GM12891 (cell line): ENCODE results near the gene MPZ.

Source experiments
- DNase-seq: peaks from one replicate; pipeline ENCODE4 v3.0.0; 2011; ENCODE audit warnings: low spot score; ENCODE audit not compliant: insufficient read length
- FAIRE-seq: peaks from 2 replicates; lab custom pipeline; 2011; peaks lifted over from hg19 to GRCh38; lab: Jason Lieb, UNC
- PAX5 ChIP-seq: IDR thresholded peaks from 2 replicates; pipeline ENCODE4 v1.6.1; 2011; ENCODE audit warnings: low read length, moderate library complexity, mild to moderate bottlenecking; ENCODE audit not compliant: insufficient read depth, severe bottlenecking
- POLR2A ChIP-seq: IDR thresholded peaks from 2 replicates; pipeline ENCODE4 v1.6.1; 2011; ENCODE audit warnings: low read depth, low read length, control low read depth
- POLR2AphosphoS5 ChIP-seq: IDR thresholded peaks from 2 replicates; pipeline ENCODE4 v1.6.1; 2011; ENCODE audit warnings: low read depth, low read length, control low read depth
- POU2F2 ChIP-seq: IDR thresholded peaks from 2 replicates; pipeline ENCODE4 v1.6.1; 2011; ENCODE audit warnings: low read depth, mild to moderate bottlenecking, control low read depth, low read length, moderate library complexity
- SPI1 ChIP-seq: IDR thresholded peaks from 2 replicates; pipeline ENCODE4 v1.6.1; 2011; ENCODE audit warnings: low read depth, low read length, control low read depth
- TAF1 ChIP-seq: IDR thresholded peaks from 2 replicates; pipeline ENCODE4 v1.6.1; 2011; ENCODE audit warnings: low read depth, low read length, control low read depth

MPZ gene

DNA sequence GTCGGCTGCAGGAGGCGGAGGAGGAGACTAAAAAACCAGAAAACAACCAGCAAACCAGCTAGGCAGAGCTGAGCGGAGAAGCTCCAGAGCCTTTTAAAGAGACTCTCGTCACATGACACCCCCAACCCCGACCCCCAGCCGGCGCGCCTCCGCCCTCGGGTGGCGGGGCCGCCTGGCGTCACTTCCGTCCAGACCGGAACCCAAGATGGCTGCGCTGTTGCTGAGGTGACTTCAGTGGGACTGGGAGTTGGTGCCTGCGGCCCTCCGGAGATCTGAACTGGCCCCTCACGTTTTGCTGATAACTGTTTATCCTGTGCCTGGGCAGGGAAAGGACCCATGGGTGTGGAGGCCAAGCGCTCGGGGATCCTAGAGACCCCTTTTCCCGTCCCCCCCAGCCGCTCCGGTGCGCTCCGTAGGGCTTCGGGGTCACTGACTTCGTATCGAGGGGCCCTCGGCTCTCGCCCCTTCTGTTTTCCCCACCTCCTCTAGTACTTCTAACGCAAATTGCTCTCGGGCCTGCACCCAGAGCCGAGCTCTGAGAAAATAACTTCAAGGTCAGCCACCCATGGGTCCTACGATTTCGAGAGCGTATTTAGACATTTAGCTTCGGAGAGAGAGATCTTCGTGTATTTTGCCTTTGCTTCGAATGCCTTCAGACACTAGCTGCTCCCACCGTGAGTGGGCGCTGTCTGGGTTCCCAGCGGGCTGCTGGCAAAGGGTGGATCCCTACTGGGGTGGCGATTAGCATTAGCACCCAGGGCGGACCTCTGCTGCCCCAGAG is 4.6 kb upstream of the MPZ start, which contains the start of gene SDHC:
Gene SDHC (plus strand): TSS at position 181 of the 781 bp plus-strand sequence. CDS start 25 bp downstream, at position 206.
- DNase-seq = peak; percentile 85
- peak; percentile 97 for FAIRE-seq
- TF ChIP-seq SPI1 = peak; percentile 55
- TF ChIP-seq POU2F2 = no peak; the same call in 1 of the 2 replicates
- peak; percentile 94 for TF ChIP-seq TAF1
- peak; percentile 96 for TF ChIP-seq POLR2A
- TF ChIP-seq PAX5 = no peak
- TF ChIP-seq POLR2AphosphoS5 = peak; percentile 95

DNA sequence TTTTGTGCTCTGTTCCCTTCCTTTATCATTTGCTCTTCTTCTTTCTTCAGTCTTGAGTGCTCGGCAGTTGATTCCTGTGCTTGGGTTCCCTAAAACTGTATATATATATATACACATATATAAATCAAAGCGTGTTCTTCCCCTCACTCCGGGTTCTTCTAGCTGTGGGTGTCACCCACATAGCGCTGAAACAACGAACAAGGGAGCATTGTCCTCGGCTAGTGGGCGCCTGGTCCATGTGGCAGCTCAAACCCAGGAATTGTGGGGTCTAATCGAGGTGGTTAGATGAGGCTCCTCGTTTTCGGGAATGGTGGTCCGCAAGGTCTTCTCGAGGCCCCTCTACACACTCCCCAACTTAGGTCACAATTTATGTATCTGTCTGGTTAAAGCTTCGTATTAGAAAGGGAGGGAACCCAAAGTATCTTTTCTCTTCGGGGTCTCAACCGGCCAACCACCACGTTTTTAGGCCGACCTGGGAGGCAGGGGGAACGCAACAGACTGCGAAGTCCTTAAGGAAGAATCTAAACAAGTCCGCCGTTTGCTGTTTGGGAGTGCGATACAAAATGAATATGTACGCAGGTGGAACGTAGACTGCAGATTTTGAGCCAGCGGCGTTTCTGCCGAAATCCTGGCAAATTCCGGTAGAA is 3.9 kb upstream of the MPZ start:
- DNase-seq (no peak), FAIRE-seq (no peak)
- TF ChIP-seq POLR2A = no peak
- TF ChIP-seq SPI1 = no peak

- FAIRE-seq (no peak), DNase-seq (no peak)
- TF ChIP-seq POLR2AphosphoS5 = no peak
- no peak for TF ChIP-seq POU2F2
- TF ChIP-seq TAF1 = no peak
- TF ChIP-seq PAX5 = no peak
- no peak for TF ChIP-seq POLR2A
- TF ChIP-seq SPI1 = no peak
Observed at GRCh38 chr1:161311595-161312181, 1.9 kb upstream of the MPZ start.

DNA sequence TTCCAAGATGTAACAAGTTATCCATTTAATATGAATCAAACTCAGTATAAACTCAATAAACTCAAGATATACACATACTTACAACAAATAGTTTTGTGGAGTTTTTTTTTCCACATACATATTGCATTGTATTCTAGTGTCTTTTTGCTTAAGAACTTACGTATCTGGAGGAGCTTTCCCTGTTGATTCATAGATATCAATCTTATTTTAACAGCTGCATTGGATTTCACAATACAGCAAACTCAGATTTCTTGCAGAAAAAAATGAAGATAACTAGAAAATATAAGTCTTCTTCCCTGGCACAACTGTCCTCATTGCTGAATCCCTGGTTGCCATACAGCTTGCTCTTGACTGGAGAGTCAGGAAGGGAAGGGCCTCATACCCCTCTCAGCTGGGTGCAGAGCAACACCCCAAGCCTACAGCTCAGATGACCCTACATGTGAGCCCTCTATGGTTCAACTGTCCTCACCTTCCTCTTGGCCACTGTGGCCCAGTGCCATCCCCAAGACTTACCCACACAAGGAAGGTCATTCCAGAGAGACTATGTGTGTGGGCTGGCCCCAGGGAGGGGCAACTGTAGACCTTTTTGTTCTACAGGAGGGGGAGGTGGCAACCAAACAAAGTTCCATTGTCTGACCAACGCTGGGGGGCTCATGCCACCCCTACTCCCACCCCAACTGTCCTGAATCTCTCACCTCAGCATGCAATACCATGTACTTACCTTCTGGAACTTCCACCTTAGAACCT is 1.7 kb downstream of the MPZ start:
- FAIRE-seq = no peak

GRCh38 chr1:161307230-161307768 is 2.5 kb downstream of the MPZ start:
- DNase-seq = no peak
- FAIRE-seq = no peak
- TF ChIP-seq SPI1 (peak; percentile 76), POLR2AphosphoS5 (no peak)

More for the DNA sequence above, 1.7 kb downstream of the MPZ start:
- TF ChIP-seq TAF1 (no peak), PAX5 (no peak), SPI1 (no peak), POLR2A (no peak), POU2F2 (no peak), POLR2AphosphoS5 (no peak)
- no peak for DNase-seq

- no peak for TF ChIP-seq POLR2A
- TF ChIP-seq SPI1 = no peak
- TF ChIP-seq POU2F2 = no peak
- TF ChIP-seq TAF1 = no peak
- TF ChIP-seq PAX5 = no peak
- TF ChIP-seq POLR2AphosphoS5 = no peak
- DNase-seq = peak; percentile 73
- peak; percentile 99 for FAIRE-seq
Observed at GRCh38 chr1:161305867-161306519, 3.8 kb downstream of the MPZ start.

DNA sequence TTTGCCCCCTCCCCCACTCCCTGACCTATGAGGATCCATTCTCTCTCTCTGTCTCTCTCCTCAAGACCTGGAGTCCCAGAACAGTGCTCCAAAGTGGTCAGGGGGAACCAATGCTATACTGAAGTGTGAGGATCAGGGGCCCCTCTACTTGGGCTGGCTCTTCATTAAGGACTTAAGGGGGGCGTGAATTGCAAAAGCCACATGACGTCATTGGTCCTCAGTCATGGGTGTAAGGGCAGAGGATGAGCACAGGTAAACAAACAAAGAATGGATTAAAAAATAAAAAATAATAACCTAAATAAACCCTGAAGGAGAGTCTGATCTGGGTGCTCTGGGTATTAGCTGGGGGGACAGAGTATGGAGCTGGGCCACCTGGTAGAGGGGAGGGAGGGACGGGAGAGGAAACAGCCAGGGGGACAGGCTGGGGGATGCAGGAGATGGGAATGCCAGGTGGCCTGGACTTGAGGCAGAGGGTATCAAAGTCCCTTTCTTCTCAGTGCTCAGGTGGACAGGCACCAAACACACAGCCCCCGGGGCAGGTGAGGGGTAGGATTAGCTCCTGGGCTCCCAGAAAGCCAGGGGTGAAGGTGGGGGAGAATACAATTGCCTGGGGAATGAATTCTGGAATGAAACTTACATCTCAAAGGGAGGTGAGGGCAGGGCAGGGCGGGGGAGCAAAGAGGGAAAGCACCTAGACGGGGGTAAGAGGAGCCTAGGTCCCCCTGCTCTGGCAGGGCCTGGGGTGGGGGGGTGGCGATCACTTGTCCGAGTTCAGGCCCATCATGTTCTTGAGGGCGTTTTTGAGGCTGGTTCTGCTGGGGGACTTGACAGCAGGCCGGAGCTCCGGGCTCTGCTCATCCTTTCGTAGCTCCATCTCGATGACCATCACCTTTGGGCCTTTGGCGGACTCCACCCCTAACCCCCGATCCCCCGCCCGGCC is 4.6 kb downstream of the MPZ start:
- peak; percentile 43 for FAIRE-seq
- no peak for DNase-seq
- TF ChIP-seq POLR2AphosphoS5 (no peak), SPI1 (no peak), POLR2A (no peak), TAF1 (no peak), POU2F2 (no peak), PAX5 (no peak)

- TF ChIP-seq TAF1 = no peak
- no peak for TF ChIP-seq POLR2A
- no peak for TF ChIP-seq PAX5
- no peak for TF ChIP-seq POLR2AphosphoS5
- no peak for TF ChIP-seq POU2F2
- no peak for TF ChIP-seq SPI1
- DNase-seq (no peak), FAIRE-seq (no peak)
Observed at GRCh38 chr1:161300478-161300877, 9.3 kb downstream of the MPZ start.
